ENCODE data around the gene EPS8.

The EPS8 gene

GRCh38 chr12:15602051-15602672, 187.0 kb downstream of the EPS8 start:
- H3K27ac ChIP-seq = no peak overlapping the region
- TF ChIP-seq CTCF (IDR thresholded peaks at IDR 0.05) = no peak
- TF ChIP-seq ZFX (IDR thresholded peaks at IDR 0.05; ENCODE audit: borderline replicate concordance) = no peak

DNA sequence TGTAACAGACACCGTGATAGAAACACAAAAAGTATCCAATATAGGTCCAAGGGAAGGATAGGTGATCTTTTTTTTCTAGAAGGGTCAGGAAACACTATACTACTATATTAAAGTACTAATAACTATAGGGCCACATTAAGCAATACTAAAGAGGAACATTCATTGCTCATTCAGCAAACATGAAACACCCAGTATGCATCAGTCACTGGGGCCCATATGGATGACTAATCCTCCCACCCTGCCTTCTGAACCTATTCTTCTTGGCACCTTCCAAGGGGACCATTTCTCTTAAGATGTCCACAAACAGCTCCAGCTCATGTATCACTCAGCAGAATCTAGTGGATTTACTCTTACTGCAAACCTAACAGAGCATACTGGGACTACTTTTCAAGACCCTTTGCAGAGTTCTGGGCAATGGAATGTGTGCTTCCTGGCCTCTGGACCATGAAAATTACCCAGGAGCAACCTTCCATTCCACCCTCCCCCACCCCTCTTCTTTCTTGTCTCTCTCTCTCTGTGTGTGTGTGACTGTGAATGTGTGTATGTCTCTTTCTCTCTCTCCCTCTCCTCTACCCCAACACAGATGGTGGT, 187.9 kb downstream of the EPS8 start:
- no peak overlapping the region for H3K27ac ChIP-seq
- TF ChIP-seq CTCF (IDR thresholded peaks at IDR 0.05) = no peak
- TF ChIP-seq ZFX (IDR thresholded peaks at IDR 0.05; ENCODE audit: borderline replicate concordance) = no peak

DNA sequence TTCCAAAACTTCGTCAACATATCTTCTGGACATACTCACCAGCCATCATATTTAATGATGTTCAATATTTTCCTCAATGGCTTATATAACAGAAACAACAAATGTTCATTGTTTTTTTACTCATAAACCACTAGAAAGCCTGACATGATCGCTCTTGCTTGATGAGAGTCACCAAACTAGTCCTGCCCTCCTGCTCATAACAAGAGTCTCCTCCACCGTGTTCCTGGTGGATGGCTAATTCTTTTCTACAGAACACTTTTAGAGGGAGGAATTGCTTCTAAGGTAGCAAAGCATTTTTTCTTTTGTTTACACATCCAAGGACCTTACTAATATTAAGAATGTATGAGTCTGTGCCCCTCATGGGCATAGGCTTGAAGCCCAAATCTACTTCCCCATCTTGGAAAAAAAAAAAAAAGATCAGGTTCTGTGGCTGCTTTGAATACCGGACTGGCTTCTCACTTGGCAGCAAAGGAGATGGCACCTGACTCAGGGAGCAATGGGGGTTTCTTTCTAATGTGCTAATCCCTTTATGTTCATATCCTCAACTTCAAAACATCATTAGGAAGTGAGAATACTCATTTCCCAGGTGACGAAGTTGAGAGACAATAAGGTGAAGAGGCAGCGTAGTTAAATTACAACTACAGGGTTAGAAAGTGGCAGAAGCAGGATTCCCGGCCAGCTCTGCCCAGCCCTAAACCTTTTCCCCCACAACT, 188.8 kb downstream of the EPS8 start:
- no peak overlapping the region for H3K27ac ChIP-seq
- no peak for TF ChIP-seq ZFX (IDR thresholded peaks at IDR 0.05; ENCODE audit: borderline replicate concordance)
- no peak for TF ChIP-seq CTCF (IDR thresholded peaks at IDR 0.05)

DNA sequence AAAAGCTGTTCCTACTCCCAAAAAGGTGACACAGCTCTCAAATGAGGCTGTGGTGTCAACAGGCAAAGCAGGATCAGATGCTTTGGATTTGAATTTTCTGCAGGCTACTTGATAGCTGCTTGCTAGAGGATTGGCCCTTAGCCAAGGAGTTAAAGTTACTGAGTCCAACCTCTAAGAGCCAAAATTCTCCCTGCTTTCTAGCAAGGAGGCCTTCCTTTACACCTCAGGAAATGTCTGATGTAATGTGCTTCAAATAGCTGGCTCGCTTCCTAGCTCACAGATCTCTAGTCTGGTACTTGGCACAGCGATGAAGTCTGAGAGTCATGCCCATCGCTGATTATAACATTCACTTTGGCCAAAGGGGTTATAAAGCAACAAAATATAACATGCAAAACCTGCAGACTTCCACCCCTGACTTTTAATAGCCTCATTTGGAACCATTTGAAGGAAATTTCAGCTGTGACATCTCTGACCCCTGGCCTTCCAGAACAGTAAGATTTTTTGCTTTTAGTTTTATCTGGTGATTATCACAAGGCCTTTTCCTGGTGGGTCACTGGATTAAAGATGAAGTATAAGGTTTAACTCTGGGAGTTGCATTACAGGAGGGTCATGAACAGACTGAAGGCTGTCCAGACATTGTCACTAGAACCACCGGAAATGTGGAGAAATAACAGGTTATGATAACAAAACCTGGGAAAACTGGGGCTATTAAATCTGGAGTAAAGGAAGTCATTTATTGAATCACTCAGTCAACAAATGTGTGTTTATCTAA, 189.7 kb downstream of the EPS8 start:
- TF ChIP-seq ZFX (IDR thresholded peaks at IDR 0.05; ENCODE audit: borderline replicate concordance) = no peak
- no peak overlapping the region for H3K27ac ChIP-seq

DNA sequence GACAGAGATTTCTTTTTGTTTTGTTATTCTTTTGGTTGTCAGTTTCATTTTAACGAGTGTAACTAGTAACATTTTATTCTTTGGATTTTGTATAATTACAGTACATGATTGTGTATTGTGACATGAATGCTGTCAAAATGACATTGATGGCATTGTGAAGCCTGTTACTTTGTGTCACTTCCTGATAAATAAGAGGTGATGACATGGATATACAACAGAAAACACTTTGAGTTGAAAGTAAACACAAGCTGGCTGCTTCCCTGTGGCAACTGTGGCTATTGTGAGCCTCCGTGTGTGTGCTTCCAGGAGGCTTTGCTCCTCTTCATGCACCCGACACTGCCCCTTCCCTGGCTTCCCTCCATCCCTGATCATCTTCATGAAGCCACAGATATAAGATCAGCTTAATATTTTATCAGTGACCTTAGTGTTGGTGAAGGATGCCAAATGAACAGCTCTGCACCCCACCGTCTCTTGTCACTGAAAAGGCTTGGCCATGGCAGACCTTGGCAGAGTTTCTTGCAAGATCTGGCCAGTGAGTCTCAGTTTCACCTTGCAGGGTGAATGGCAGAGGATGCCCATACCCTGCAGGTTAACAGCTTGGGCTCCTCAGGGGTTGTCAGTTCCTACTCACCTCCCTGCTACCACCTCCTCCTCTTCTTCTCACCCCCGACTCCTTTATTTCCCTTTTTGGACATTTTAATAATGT, 191.9 kb downstream of the EPS8 start:
- no peak overlapping the region for H3K27ac ChIP-seq
- TF ChIP-seq CTCF (IDR thresholded peaks at IDR 0.05) (no peak), ZFX (IDR thresholded peaks at IDR 0.05; ENCODE audit: borderline replicate concordance) (no peak)

GRCh38 chr12:15596174-15596573, 193.0 kb downstream of the EPS8 start:
- no peak for TF ChIP-seq ZFX (IDR thresholded peaks at IDR 0.05; ENCODE audit: borderline replicate concordance)
- TF ChIP-seq CTCF (IDR thresholded peaks at IDR 0.05) = no peak
- H3K27ac ChIP-seq = no peak overlapping the region

DNA sequence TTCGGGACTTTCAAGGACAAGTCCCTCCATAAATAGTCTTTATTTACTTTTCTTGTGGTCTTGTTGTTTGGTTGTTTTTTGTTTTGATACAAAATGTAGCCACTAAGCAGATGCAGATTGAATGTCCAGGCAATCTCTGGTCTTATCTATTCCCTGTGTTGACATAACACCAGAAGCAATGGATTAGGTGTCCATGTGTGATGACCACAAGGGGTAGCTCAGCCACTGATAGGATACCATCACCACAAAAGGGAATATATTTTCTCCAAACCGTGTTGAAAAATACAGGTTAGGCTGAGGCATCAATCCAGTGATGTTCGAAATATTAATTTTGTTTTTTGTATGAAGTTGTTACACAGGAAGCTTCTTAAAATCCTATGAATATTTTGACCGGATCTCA, 196.3 kb downstream of the EPS8 start:
- H3K27ac ChIP-seq = no peak overlapping the region
- no peak for TF ChIP-seq CTCF (IDR thresholded peaks at IDR 0.05)
- no peak for TF ChIP-seq ZFX (IDR thresholded peaks at IDR 0.05; ENCODE audit: borderline replicate concordance)

All from 22Rv1 (cell line).